HCT116 (cell line): ENCODE data around the gene WDR74. TPM values are rescaled to one million over a fixed set of nuclear protein-coding genes. Genes with fewer than 3 reads are reported as not detected.

ENCODE experiments used
- ATAC-seq: fragments of 200-7000 bp; cut with Tn5 transposase; 2 replicates; pipeline ENCODE4 v1.9.1; 2020; ENCODE audit warnings: mild to moderate bottlenecking, moderate library complexity
- BruUV-seq: library from RNA; stranded (reverse); fragments of 400-500 nt; replicated peaks from 2 replicates; lab custom pipeline; 2021; lab: Mats Ljungman, UMichigan
- CTCF ChIA-PET: fragments of 300-600 bp; sonication (Branson Sonifier 250); formaldehyde crosslinking; loops from one replicate; lab custom pipeline; 2021; ENCODE audit warnings: antibody characterized with exemption; lab: Charles Lee
- POLR2A ChIA-PET: fragments of 300-600, 350-600 bp; sonication (Branson Sonifier 250); formaldehyde crosslinking; loops from one replicate; lab custom pipeline; 2021; ENCODE audit warnings: antibody characterized with exemption; lab: Charles Lee
- RAD21 ChIA-PET, 2 experiments: fragments of 300-600 bp; sonication (Branson Sonifier 250); formaldehyde crosslinking; loops; one replicate each; lab custom pipeline; 2023; ENCODE audit warnings: low total read pairs in 2 of 2; ENCODE audit not compliant: uncharacterized antibody in 2 of 2, unreplicated experiment in 2 of 2, low non-redundant PET in 1 of 2; lab: Charles Lee
- DNase-seq: peaks from one replicate; pipeline ENCODE4 v3.0.0-alpha.2; 2010; ENCODE audit warnings: low read depth, low spot score
- H2AFZ ChIP-seq: fragments of 200-600 bp; shearing (Covaris generic), sonication (generic); 2 replicates; pipeline ENCODE4 v1.6.1; 2017; ENCODE audit warnings: low read depth, mixed run types, mixed read lengths, antibody characterized with exemption, low read length; ENCODE audit not compliant: poor library complexity, severe bottlenecking
- H3K27ac ChIP-seq: 2 replicates; pipeline ENCODE4 v1.5.1; 2012; ENCODE audit warnings: low read depth, low read length
- H3K27me3 ChIP-seq: fragments of 200-600 bp; sonication (generic); 2 replicates; pipeline ENCODE4 v1.6.1; 2016; ENCODE audit warnings: mixed run types, low read length, mixed read lengths; ENCODE audit not compliant: insufficient read depth
- H3K36me3 ChIP-seq, 2 experiments: fragments of 200-500 bp in 1 of 2; fragments of 200-600 bp in 1 of 2; sonication (Bioruptor generic) in 1 of 2; sonication (generic) in 1 of 2; 2 replicates each; pipeline versions ENCODE4 v1.5.1 to v1.6.1; 2014 to 2016; ENCODE audit warnings: low read length in 2 of 2, inconsistent platforms in 1 of 2, mixed read lengths in 1 of 2, mixed run types in 1 of 2; ENCODE audit not compliant: insufficient read depth in 2 of 2, control insufficient read depth in 1 of 2
- H3K4me1 ChIP-seq, 2 experiments: fragments of 200-600 bp in 1 of 2; sonication (generic) in 1 of 2; 2 replicates each; pipeline versions ENCODE4 v1.5.1 to v1.6.1; 2012 to 2017; ENCODE audit warnings: low read length in 2 of 2, inconsistent platforms in 1 of 2, mild to moderate bottlenecking in 1 of 2, mixed read lengths in 1 of 2, mixed run types in 1 of 2, moderate library complexity in 1 of 2; ENCODE audit not compliant: insufficient read depth in 2 of 2, control insufficient read depth in 1 of 2
- H3K4me2 ChIP-seq: fragments of 200-600 bp; sonication (generic); 2 replicates; pipeline ENCODE4 v1.6.1; 2017; ENCODE audit warnings: mixed run types, low read length, mixed read lengths
- H3K4me3 ChIP-seq, 2 experiments: fragments of 200-600 bp in 1 of 2; sonication (generic) in 1 of 2; replicated peaks in 1 of 2; 2 replicates each; pipeline ENCODE4 v1.5.1; 2011 to 2016; ENCODE audit warnings: low read length in 2 of 2, control low read depth in 1 of 2, low read depth in 1 of 2, mild to moderate bottlenecking in 1 of 2, mixed read lengths in 1 of 2, mixed run types in 1 of 2
- H3K79me2 ChIP-seq: fragments of 200-600 bp; sonication (generic); 2 replicates; pipeline ENCODE4 v1.6.1; 2017; ENCODE audit warnings: mild to moderate bottlenecking, mixed run types, low read length, moderate library complexity, mixed read lengths; ENCODE audit not compliant: insufficient read depth
- H3K9ac ChIP-seq: fragments of 200-600 bp; sonication (generic); 2 replicates; pipeline ENCODE4 v1.6.1; 2016; ENCODE audit warnings: low read length, mixed read lengths
- H3K9me2 ChIP-seq: fragments of 200-600 bp; sonication (generic), shearing (Covaris generic); 2 replicates; pipeline ENCODE4 v1.6.1; 2017; ENCODE audit warnings: mixed run types, mild to moderate bottlenecking, moderate library complexity; ENCODE audit not compliant: insufficient read depth
- H3K9me3 ChIP-seq, 2 experiments: fragments of 200-500 bp in 1 of 2; fragments of 200-600 bp in 1 of 2; sonication (Bioruptor generic) in 1 of 2; sonication (generic) in 1 of 2; 2 replicates each; pipeline ENCODE4 v1.6.1; 2014 to 2017; ENCODE audit warnings: low read length in 2 of 2, mixed read lengths in 2 of 2, inconsistent platforms in 1 of 2, low read depth in 1 of 2, mild to moderate bottlenecking in 1 of 2, mixed run types in 1 of 2, moderate library complexity in 1 of 2; ENCODE audit not compliant: control insufficient read depth in 1 of 2, insufficient read depth in 1 of 2
- H4K20me1 ChIP-seq: fragments of 200-600 bp; sonication (generic), shearing (Covaris generic); 2 replicates; pipeline ENCODE4 v1.6.1; 2017; ENCODE audit warnings: mixed run types, mild to moderate bottlenecking, moderate library complexity; ENCODE audit not compliant: insufficient read depth
- CTCF ChIP-seq, 3 experiments: fragments of 200-600 bp in 1 of 3; sonication (generic) in 1 of 3; IDR thresholded peaks in 2 of 3; conservative IDR thresholded peaks in 1 of 3; 2 replicates each; pipeline ENCODE4 v1.5.1; 2012 to 2017; ENCODE audit warnings: low read depth in 2 of 3, low read length in 2 of 3, antibody characterized with exemption in 1 of 3, borderline replicate concordance in 1 of 3, control low read depth in 1 of 3, mild to moderate bottlenecking in 1 of 3, mixed read lengths in 1 of 3, mixed run types in 1 of 3, moderate library complexity in 1 of 3; ENCODE audit not compliant: insufficient read depth in 1 of 3
- EZH2 ChIP-seq: fragments of 200-600 bp; sonication (generic); IDR thresholded peaks from 2 replicates; pipeline ENCODE4 v1.6.1; 2017; ENCODE audit warnings: antibody characterized with exemption, mixed run types
- EZH2phosphoT487 ChIP-seq: fragments of 200-600 bp; IDR thresholded peaks from 2 replicates; pipeline ENCODE4 v1.6.1; 2018; ENCODE audit warnings: antibody characterized with exemption, borderline replicate concordance
- FOSL1 ChIP-seq: IDR thresholded peaks from 2 replicates; pipeline ENCODE4 v1.6.1; 2012; ENCODE audit warnings: low read depth
- REST ChIP-seq: IDR thresholded peaks from 2 replicates; pipeline ENCODE4 v1.6.1; 2012; ENCODE audit warnings: low read depth
- SIN3A ChIP-seq: IDR thresholded peaks from 2 replicates; pipeline ENCODE4 v1.6.1; 2012; ENCODE audit warnings: low read depth
- SP1 ChIP-seq: IDR thresholded peaks from 2 replicates; pipeline ENCODE4 v1.6.1; 2012; ENCODE audit warnings: low read depth
- YY1 ChIP-seq: IDR thresholded peaks from 2 replicates; pipeline ENCODE4 v1.6.1; 2011; ENCODE audit warnings: low read length, low read depth, moderate library complexity, mild to moderate bottlenecking; ENCODE audit not compliant: insufficient replicate concordance; ENCODE audit errors: extremely low read depth
- intact Hi-C: fragments of 100-400 bp; cut with micrococcal nuclease; formaldehyde crosslinking; loops from 2 replicates; pipeline ENCODE4 v1.10.0; 2022
- total RNA-seq: library from RNA; stranded (reverse); gene quantifications from one replicate; pipeline ENCODE4 v1.2.1, GENCODE V29; 2021; ENCODE audit not compliant: unreplicated experiment

The WDR74 gene
- total RNA-seq, 1 experiment from 2014 or later = 111 TPM

DNA sequence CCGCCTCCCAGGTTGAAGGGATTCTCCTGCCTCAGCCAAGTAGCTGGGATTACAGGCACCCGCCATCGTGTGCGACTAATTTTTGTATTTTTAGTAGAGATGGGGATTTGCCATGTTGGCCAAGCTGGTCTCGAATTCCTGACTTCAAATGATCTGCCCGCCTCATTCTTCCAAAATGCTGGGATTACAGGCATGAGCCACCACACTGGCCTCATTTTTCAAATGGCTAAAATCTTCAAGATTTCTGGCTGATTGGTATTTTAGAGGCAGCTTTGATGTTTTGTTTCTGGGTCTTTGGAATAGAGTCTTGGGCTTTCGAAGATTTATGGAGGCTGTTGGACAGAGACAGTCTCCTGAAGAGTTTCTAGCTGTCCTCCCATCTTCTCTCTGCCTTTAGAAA lies 35.5 kb upstream of the WDR74 start:
- Histone ChIP-seq H3K79me2 (peaks cover 97% of the 10 kb centered on the region), H3K4me2 (no peak overlapping the region), H3K36me3 (peaks cover 18 to 19% of the 10 kb centered on the region in 2 experiments; a peak in 3 of 4 replicates), H3K9ac (no peak overlapping the region), H2AFZ (no peak overlapping the region), H3K27ac (no peak overlapping the region), H3K4me3 (no peak overlapping the region), H3K27me3 (no peaks in the 10 kb centered on the region), H3K9me3 (no peaks in the 10 kb centered on the region), H3K4me1 (peaks cover 15 to 26% of the 10 kb centered on the region in 2 experiments), H4K20me1 (peaks cover 4% of the 10 kb centered on the region; the same call in 1 of the 2 replicates)
- ChIA-PET CTCF (no interaction called here), POLR2A (interaction anchor here (0.7 to 5.4 kb wide), 3 partner anchors 18 to 34 kb away, joined by 3 to 26 read pairs (median 18); partner anchors contain the start of gene WDR74), RAD21 (no interaction called here)
- intact Hi-C loops = no loop called here
- TF ChIP-seq SP1 = no peak
- no peak for TF ChIP-seq FOSL1
- TF ChIP-seq, all 23 proteins: peak for 0
- no peak for ATAC-seq
- no peaks in the 10 kb centered on the region for H3K9me2 ChIP-seq
- DNase-seq = no peak
- BruUV-seq = no TSS peak

DNA sequence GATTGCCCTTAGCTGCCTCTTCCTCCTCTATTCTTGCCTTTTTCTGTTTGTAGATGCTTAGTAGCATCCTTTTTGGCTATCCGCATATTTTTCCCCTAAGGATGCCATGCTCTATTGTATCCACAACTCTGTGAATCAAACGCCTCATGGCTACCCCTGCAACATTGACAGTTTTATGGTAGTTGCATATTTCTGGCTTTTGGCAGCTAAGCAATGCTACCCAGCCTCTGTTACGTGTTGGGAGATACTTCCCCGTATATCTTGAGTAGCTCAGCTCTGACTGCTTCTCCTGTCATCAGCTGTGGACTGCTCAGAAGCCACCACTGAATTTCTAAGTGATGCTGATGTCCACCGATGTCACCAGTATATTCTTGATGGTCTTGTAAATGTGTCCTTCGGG lies 26.2 kb upstream of the WDR74 start:
- Histone ChIP-seq H2AFZ (no peak overlapping the region), H3K9ac (no peak overlapping the region), H3K27ac (no peak overlapping the region), H3K4me3 (no peak overlapping the region), H3K27me3 (no peaks in the 10 kb centered on the region), H3K4me2 (no peak overlapping the region), H3K79me2 (peaks cover 100% of the 10 kb centered on the region), H3K9me3 (no peaks in the 10 kb centered on the region), H3K4me1 (peaks cover 14 to 20% of the 10 kb centered on the region in 2 experiments), H4K20me1 (peaks cover 5% of the 10 kb centered on the region; the same call in 1 of the 2 replicates), H3K9me2 (no peaks in the 10 kb centered on the region), H3K36me3 (peaks cover 0 to 19% of the 10 kb centered on the region in 2 experiments; a peak in 3 of 4 replicates)
- ChIA-PET CTCF (interaction anchor here (0.6 to 1.0 kb wide), 2 partner anchors 79 to 93 kb away, joined by 3 read pairs; no protein-coding TSS in a partner anchor), POLR2A (interaction anchor here (1.2 to 4.9 kb wide), 5 partner anchors 9 to 25 kb away, joined by 4 to 49 read pairs (median 5); partner anchors contain the start of gene WDR74), RAD21 (interaction anchor here in 1 of 2 experiments (0.6 kb wide), 1 partner anchor 16 kb away, joined by 4 read pairs; no protein-coding TSS in a partner anchor)
- BruUV-seq = no TSS peak
- no peak for DNase-seq
- TF ChIP-seq YY1 (no peak), CTCF (IDR thresholded peaks at IDR 0.05 in 2 of 3, conservative IDR thresholded peaks at IDR 0.05 in 1 of 3; ENCODE audit: borderline replicate concordance in 1 of 3, insufficient read depth in 1 of 3, low read depth in 2 of 3, low read length in 2 of 3) (no peak), SP1 (no peak), SIN3A (no peak), EZH2phosphoT487 (no peak), EZH2 (no peak), REST (no peak)
- intact Hi-C loops = no loop called here
- no peak for ATAC-seq
